NCI-H2107 treated with DMSO at 0.1 percent for 48 hours (cell line): ENCODE measurements around the gene CLIC3.

ENCODE experiments used
- DNase-seq: peaks from one replicate; lab custom pipeline; 2025; ENCODE audit not compliant: unreplicated experiment; lab: John Stamatoyannopoulos, UW

CLIC3 gene

GRCh38 chr9:136968333-136969127, 27.8 kb downstream of the CLIC3 start:
- DNase-seq, result no peak

DNA sequence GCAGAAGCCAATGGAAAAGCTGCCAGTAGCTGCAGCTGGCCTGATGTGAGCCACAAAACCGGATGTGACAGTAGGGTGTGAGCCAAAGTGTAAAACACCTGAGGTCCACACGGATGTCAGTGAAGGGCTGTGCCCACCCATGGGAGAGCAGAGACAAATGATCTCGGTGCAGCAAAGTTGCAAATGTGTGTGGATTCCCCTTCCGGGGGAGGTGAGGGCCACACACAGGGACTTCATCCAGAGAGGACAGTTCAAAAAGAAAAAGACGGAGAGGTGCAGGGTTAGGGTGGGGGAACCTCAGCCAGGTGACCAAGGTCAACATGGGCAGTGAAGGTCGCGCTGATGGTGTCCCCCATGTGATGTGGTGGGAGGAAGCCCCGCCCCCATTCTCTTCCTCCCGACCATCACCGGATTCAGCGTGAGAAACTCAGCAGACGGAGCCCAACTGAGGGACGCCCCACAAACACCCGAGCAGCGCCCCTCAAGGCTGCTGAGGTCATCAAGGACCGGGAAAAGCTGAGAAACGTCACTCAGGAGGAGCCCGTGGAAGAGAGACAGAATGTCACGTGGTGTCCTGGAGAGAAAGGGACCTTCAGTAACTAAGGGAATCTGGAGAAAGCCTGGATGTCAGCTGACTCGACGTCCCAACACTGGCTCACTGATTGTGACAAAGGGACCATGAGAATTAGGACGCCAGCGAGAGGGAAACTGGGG, 30.4 kb downstream of the CLIC3 start:
- no peak for DNase-seq

- DNase-seq, result no peak
These were observed 31.4 kb downstream of the CLIC3 start for GRCh38 chr9:136964833-136965422.

- peak; percentile 45 for DNase-seq
These were observed 32.1 kb downstream of the CLIC3 start for GRCh38 chr9:136964171-136964689.

DNA sequence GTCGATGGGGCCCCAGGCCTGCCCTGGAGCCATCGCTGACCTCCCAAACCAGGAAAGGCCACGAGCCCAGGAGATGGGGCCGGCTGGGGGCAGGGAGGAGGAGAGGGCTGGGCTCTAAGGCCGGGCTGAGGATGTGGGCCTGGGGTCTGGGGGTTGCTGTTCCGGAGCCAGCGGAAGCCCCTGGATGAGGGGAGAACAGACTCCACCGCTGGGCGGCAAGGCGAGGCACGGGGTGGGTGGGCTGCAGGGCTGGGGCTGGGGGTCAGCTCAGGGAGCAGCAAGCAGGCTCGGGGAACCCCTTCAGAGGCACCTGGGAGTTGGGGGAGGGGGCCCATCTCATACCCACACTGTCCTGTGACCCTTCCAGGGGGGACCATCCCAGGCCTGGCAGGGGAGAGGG, 32.6 kb downstream of the CLIC3 start:
- DNase-seq, result no peak

DNA sequence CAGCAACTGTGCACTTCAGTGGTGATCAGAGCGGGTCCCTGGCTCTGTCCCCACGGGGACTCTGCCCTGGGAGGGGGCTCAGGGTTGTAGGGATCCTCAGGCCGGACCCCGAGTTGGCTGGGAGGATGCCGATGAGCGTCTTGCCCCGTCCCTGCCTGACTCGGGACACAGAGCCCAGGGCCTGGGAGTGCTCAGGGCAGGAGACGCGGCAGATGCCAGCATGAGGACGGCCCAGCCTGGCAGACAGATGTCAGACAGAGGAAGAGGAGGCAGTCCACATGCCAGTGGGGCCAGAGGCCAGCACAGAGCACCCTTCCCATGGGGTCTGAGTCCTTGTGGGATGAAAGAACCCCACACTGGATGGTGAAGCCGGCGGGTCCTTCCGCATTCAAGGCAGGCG, 33.0 kb downstream of the CLIC3 start:
- no peak for DNase-seq

- DNase-seq, result no peak
These were observed 33.6 kb downstream of the CLIC3 start for GRCh38 chr9:136962701-136963248.

GRCh38 chr9:136962163-136962562, 34.2 kb downstream of the CLIC3 start:
- DNase-seq, result no peak

- DNase-seq, result no peak
These were observed 34.9 kb downstream of the CLIC3 start for GRCh38 chr9:136961279-136962065.

DNA sequence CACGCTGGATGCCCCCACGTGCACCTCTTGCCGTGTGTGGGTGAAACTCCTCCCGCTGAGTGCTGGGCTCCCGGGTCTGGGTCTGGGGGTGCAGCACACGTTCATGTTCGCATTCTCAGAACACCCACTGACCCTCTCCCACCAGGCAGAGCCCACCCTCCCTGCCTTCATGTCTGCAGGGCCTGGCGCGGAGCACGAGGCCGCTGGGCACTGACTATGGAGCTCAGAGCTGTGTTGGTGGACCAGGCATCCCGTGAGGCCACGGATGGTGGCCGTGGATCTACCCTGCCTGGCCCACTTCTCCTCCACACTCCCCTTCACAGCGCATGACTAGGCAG, 35.5 kb downstream of the CLIC3 start:
- no peak for DNase-seq

DNA sequence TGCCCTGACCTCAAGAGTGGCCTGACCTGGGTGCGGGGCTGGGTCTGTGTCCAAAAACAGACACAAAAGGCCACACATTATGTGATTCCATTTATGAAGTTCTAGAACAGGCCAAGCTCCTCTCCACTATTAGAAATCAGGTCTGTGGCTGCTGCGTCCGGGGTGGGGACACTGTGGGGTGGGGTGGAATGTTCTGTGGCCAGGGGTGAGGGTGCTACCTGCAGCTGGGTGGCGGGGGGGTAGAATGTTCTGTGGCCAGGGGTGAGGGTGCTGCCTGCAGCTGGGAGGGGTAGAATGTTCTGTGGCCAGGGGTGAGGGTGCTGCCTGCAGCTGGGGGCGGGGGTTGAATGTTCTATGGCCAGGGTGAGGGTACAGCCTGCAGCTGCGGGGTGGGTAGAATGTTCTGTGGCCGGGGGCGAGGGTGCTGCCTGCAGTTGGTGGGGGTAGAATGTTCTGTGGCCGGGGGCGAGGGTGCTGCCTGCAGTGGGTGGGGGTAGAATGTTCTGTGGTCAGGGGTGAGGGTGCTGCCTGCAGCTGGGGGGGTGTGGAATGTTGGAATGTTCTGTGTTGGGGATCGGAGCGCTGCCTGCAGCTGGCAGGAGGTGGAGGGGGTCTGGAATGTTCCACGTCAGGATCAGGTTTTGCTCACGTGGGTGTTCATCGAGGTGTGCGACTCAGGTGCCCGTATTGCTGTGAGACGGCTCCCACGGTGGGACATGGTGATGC, 36.0 kb downstream of the CLIC3 start:
- DNase-seq, result no peak

DNA sequence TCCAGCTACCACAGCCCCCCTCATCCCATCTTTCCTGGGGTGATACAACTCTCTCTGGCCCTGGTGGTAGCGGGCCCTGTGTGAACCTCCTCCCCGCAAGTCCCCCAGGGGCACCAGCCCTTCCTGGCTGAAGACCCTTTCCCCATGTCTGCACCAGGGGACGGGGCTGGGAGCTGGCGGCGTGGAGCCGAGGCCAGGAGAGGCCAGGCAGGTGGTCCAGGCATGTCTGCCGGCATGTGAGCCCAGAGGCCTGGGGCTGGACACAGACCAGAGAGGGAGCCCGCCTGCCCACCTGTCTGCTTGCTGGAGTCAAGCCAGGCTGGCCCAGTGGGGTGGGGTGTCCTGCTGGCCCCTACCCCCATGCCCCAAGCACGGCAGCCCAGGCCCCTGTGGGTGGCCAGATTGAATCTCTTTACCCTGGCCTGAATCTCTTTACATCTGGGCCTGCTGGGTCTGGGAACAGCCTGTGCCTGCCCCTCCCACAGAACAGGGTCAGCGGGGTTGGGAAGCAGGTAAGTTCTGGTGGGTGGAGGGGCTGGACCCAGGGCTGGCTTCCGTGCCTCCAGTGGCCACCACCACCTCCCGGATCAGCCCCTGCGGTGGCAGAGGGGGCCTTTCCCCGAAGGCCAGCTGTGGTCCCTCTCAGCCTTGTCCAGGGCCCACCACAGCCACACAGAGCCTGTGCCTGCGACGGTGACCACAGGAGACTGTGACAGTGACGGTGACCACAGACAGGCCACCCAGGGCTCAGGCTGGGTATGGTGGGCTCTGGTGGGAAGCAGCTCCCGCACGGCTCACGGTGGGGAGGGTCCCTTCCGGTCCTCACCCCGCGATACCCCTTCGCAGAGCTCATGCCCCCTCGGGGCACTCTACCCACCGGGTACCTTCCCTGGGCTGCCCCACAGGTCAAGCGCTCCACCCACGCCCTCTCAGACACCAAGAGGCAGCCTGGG, 37.2 kb downstream of the CLIC3 start:
- no peak for DNase-seq

GRCh38 chr9:136958473-136958872, 37.9 kb downstream of the CLIC3 start:
- no peak for DNase-seq

DNA sequence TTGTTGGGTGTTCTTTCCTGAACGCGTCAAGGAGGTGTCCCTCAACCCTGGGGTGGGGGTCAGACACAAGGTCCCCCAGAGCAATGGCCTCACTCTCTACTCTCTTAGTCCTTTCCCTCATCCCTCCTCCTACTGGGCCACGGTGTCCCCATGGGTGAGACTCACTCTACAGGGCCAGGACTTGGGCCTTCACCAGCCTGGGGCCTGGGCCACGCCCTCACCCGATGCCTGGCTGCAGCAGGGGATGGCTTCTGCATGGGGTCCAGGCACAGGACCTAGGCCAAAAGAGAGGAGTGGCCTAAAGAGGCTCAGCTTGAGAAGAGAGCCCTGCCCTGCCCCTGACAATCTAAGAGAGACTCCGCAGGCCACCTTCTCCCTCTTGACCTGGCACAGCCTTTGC, 38.5 kb downstream of the CLIC3 start:
- no peak for DNase-seq

DNA sequence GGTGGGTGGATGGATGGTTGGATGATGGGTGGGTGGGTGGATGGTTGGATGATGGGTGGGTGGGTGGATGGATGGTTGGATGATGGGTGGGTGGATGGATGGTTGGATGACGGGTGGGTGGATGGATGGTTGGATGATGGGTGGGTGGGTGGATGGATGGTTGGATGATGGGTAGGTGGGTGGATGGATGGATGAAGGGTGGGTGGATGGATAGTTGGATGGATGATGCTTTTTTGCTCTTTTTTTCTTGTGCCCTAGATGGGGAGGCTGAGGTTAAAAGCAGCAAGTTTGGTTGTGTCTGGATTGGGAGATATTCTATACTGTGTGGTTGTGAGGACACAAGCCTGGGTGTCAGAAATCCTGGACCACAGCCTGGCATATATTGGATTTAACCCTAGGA, 38.9 kb downstream of the CLIC3 start:
- DNase-seq, result no peak

DNA sequence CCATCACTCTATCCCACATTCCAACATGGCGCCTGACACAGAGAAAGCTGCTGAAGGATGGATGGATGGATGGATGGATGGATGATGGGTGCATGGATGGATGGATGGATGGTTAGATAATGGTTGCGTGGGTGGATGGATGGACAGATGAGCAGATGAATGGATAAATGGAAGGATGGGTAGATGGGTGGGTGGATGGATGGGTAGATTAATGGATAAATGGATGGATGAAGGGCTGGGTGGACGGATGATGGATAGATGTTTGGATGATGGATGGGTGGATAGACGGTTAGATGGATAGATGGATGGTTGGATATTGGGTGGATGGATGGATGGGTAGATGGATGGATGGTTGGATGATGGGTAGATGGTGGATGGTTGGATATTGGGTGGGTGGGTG, 39.8 kb downstream of the CLIC3 start:
- no peak for DNase-seq

DNA sequence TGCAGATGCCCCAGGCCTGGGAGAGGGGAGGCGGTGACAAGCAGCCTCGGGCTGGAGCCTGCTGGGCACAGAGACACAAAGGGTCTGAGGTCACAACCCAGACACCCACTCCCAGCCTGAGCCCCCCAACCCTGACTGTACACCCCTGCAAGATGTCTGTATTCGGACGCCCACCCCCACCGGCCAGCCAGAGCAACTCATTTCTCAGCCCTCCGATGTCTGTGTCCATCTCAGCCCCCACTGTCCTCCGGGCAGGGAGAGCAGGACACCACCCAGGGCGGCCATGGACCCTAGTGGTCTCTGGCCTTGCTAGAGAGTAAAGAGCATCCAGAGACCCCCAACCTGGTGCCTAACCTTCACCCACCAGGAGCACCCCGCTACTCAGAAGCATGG, 40.4 kb downstream of the CLIC3 start:
- DNase-seq, result no peak

- DNase-seq, result no peak
These were observed 41.0 kb downstream of the CLIC3 start for GRCh38 chr9:136955202-136955942.
